HEK293 (cell line): Measurements from ENCODE around the gene C4orf50.

Source experiments
- KLF10 ChIP-seq: fragments of 450-650 bp; IDR thresholded peaks from 2 replicates; pipeline ENCODE4 v1.5.1; 2018; ENCODE audit warnings: missing biosample characterization, mild to moderate bottlenecking, missing genetic modification characterization
- YY1 ChIP-seq: fragments of 450-650 bp; formaldehyde crosslinking; IDR thresholded peaks from 2 replicates; pipeline ENCODE4 v1.5.1; 2018; ENCODE audit warnings: missing biosample characterization, missing genetic modification characterization
- ZNF248 ChIP-seq: fragments of 450-650 bp; formaldehyde crosslinking; IDR thresholded peaks from 2 replicates; pipeline ENCODE4 v1.5.1; 2017; ENCODE audit warnings: missing biosample characterization, missing genetic modification characterization
- ZNF561 ChIP-seq: fragments of 450-650 bp; IDR thresholded peaks from 2 replicates; pipeline ENCODE4 v1.5.1; 2018; ENCODE audit warnings: missing biosample characterization, missing genetic modification characterization, borderline replicate concordance
- ZNF785 ChIP-seq: fragments of 450-650 bp; formaldehyde crosslinking; IDR thresholded peaks from 2 replicates; pipeline ENCODE4 v1.5.1; 2016; ENCODE audit warnings: missing biosample characterization, missing genetic modification characterization
- ZNF843 ChIP-seq: fragments of 450-650 bp; formaldehyde crosslinking; IDR thresholded peaks from 2 replicates; pipeline ENCODE4 v1.5.1; 2016; ENCODE audit warnings: missing biosample characterization, missing genetic modification characterization
- TF ChIP-seq, protein P1 (sequence below): fragments of 450-650 bp; formaldehyde crosslinking; IDR thresholded peaks from 2 replicates; pipeline ENCODE4 v1.5.1; 2016; ENCODE audit warnings: missing biosample characterization, missing genetic modification characterization
- TF ChIP-seq, protein P2 (sequence below): fragments of 450-650 bp; formaldehyde crosslinking; IDR thresholded peaks from 2 replicates; pipeline ENCODE4 v1.5.1; 2016; ENCODE audit warnings: missing biosample characterization, missing genetic modification characterization
- TF ChIP-seq, protein P3 (sequence below): fragments of 450-650 bp; formaldehyde crosslinking; IDR thresholded peaks from 2 replicates; pipeline ENCODE4 v1.5.1; 2016; ENCODE audit warnings: missing biosample characterization, missing genetic modification characterization

DNA sequence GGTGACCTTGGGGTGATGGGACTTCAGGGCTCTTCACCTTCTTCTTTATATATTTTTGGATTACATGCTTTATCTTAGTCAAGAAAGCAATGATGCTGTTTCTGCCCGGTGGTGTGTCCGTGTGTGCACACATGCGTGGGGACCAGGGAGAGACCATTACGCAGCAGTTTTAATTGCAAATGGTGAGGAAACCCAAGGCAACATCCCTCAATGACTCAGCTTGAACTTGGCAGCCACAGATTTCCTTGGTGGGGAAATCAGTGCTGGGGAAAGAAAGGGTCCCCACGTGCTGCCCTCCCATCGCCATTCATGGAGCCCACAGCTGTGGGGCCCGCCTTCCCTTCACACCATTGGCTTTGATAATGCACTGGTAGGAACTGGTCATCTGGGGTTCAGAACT lies 46.2 kb upstream of the C4orf50 start:
- no peak for TF ChIP-seq ZNF785 (tag by site-specific recombination)
- TF ChIP-seq, protein P1, sequence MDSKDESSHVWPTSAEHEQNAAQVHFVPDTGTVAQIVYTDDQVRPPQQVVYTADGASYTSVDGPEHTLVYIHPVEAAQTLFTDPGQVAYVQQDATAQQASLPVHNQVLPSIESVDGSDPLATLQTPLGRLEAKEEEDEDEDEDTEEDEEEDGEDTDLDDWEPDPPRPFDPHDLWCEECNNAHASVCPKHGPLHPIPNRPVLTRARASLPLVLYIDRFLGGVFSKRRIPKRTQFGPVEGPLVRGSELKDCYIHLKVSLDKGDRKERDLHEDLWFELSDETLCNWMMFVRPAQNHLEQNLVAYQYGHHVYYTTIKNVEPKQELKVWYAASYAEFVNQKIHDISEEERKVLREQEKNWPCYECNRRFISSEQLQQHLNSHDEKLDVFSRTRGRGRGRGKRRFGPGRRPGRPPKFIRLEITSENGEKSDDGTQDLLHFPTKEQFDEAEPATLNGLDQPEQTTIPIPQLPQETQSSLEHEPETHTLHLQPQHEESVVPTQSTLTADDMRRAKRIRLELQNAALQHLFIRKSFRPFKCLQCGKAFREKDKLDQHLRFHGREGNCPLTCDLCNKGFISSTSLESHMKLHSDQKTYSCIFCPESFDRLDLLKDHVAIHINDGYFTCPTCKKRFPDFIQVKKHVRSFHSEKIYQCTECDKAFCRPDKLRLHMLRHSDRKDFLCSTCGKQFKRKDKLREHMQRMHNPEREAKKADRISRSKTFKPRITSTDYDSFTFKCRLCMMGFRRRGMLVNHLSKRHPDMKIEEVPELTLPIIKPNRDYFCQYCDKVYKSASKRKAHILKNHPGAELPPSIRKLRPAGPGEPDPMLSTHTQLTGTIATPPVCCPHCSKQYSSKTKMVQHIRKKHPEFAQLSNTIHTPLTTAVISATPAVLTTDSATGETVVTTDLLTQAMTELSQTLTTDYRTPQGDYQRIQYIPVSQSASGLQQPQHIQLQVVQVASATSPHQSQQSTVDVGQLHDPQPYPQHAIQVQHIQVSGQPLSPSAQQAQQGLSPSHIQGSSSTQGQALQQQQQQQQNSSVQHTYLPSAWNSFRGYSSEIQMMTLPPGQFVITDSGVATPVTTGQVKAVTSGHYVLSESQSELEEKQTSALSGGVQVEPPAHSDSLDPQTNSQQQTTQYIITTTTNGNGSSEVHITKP (tag by site-specific recombination) = no peak
- TF ChIP-seq ZNF561 (tag by site-specific recombination) = no peak
- TF ChIP-seq, protein P2, sequence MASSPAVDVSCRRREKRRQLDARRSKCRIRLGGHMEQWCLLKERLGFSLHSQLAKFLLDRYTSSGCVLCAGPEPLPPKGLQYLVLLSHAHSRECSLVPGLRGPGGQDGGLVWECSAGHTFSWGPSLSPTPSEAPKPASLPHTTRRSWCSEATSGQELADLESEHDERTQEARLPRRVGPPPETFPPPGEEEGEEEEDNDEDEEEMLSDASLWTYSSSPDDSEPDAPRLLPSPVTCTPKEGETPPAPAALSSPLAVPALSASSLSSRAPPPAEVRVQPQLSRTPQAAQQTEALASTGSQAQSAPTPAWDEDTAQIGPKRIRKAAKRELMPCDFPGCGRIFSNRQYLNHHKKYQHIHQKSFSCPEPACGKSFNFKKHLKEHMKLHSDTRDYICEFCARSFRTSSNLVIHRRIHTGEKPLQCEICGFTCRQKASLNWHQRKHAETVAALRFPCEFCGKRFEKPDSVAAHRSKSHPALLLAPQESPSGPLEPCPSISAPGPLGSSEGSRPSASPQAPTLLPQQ (tag by site-specific recombination) = no peak
- TF ChIP-seq, protein P3, sequence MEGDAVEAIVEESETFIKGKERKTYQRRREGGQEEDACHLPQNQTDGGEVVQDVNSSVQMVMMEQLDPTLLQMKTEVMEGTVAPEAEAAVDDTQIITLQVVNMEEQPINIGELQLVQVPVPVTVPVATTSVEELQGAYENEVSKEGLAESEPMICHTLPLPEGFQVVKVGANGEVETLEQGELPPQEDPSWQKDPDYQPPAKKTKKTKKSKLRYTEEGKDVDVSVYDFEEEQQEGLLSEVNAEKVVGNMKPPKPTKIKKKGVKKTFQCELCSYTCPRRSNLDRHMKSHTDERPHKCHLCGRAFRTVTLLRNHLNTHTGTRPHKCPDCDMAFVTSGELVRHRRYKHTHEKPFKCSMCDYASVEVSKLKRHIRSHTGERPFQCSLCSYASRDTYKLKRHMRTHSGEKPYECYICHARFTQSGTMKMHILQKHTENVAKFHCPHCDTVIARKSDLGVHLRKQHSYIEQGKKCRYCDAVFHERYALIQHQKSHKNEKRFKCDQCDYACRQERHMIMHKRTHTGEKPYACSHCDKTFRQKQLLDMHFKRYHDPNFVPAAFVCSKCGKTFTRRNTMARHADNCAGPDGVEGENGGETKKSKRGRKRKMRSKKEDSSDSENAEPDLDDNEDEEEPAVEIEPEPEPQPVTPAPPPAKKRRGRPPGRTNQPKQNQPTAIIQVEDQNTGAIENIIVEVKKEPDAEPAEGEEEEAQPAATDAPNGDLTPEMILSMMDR (tag by site-specific recombination) = no peak
- no peak for TF ChIP-seq KLF10 (tag by site-specific recombination)
- TF ChIP-seq YY1 (tag by site-specific recombination) = no peak
- no peak for TF ChIP-seq ZNF843
- TF ChIP-seq ZNF248 = no peak
